Thyroid gland (tissue), 4 donors: Measurements from ENCODE around the gene MAF. TPM values are rescaled to one million over a fixed set of nuclear protein-coding genes. Genes with fewer than 3 reads are reported as not detected.

Experiments used
- DNase-seq, 2 donors: peaks; one replicate each; pipeline ENCODE4 v3.0.0-alpha.2; 2019
- H3K27ac ChIP-seq, 3 donors: fragments of 200-600 bp; sonication (generic); 1 replicate in 2 of 3; 2 replicates in 1 of 3; pipeline ENCODE4 v1.5.1; 2016 to 2019; ENCODE audit warnings: mild to moderate bottlenecking in 1 of 3, moderate library complexity in 1 of 3
- H3K27me3 ChIP-seq: fragments of 200-600 bp; sonication (generic); one replicate; pipeline ENCODE4 v1.5.1; 2019
- H3K36me3 ChIP-seq, 2 donors: fragments of 200-600 bp; sonication (generic); one replicate each; pipeline ENCODE4 v1.5.1; 2016 to 2019
- H3K4me1 ChIP-seq, 2 donors: fragments of 200-600 bp; sonication (generic); one replicate each; pipeline ENCODE4 v1.5.1; 2017 to 2019
- H3K4me3 ChIP-seq, 3 donors: fragments of 200-600 bp; sonication (generic); replicated peaks in 1 of 3; 1 replicate in 2 of 3; 2 replicates in 1 of 3; pipeline ENCODE4 v1.5.1; 2016; ENCODE audit warnings: mild to moderate bottlenecking in 1 of 3
- H3K9me3 ChIP-seq: fragments of 200-600 bp; sonication (generic); one replicate; pipeline ENCODE4 v1.5.1; 2017
- POLR2A ChIP-seq, 2 donors: fragments of 450-650 bp; IDR thresholded peaks; one replicate each; pipeline ENCODE4 v1.6.1; 2017; ENCODE audit warnings: antibody characterized with exemption in 2 of 2, mild to moderate bottlenecking in 2 of 2, moderate library complexity in 1 of 2
- WGBS, 2 donors: methylation state at CpG; one replicate each; pipeline ENCODE4 v1.1.5; 2017; 5-methylcytosine and 5-hydroxymethylcytosine counted together
- intact Hi-C: fragments of 100-400 bp; cut with DNase I; formaldehyde crosslinking; loops from one replicate; pipeline ENCODE4 v1.15.1; 2023
- total RNA-seq, 4 donors: library from RNA; depleted of rRNA; stranded (reverse); fragments of >200 nt; gene quantifications; one replicate each; pipeline ENCODE4 v1.2.3, GENCODE V29; 2016
- TF ChIP-seq, protein P1 (sequence below), 6 experiments: fragments of 200-600 bp in 3 of 6; fragments of 450-650 bp in 3 of 6; sonication (generic) in 3 of 6; IDR thresholded peaks; one replicate each; pipeline ENCODE4 v1.5.1; 2016 to 2019; ENCODE audit warnings: antibody characterized with exemption in 6 of 6, mild to moderate bottlenecking in 2 of 6, inconsistent platforms in 1 of 6, moderate library complexity in 1 of 6

The MAF gene
- total RNA-seq, 4 donors from 2014 or later, result 59.7 to 158 (median 67.1) TPM

DNA sequence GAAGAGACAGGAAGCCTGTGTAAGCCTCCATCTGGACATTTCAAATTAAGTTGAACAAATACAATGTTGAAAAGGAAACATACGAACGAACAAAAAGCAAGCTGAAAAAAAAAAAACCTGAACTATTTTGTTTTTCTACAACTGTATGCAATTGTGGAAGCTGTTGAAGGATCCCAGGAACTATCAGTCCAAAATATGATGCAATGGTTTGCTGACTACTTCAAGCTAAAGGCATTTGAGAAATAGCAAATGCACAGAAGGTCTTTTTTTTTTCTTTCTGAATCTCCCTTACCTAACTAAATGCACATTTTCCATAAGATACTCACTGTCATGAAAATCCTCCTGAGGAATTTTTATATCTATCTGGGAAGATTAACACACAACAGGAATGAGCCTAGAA, 40.2 kb downstream of the MAF start:
- 76 to 77% methylated on average over 2 of the region's 2 CpGs for WGBS, 2 donors
- Histone ChIP-seq H3K27ac (no peak overlapping the region), H3K4me3 (no peak overlapping the region), H3K36me3 (no peaks in the 10 kb centered on the region), H3K4me1 (no peaks in the 10 kb centered on the region), H3K9me3 (no peaks in the 10 kb centered on the region), H3K27me3 (no peaks in the 10 kb centered on the region)
- no peak for TF ChIP-seq POLR2A (IDR thresholded peaks at IDR 0.05)
- TF ChIP-seq, protein P1, sequence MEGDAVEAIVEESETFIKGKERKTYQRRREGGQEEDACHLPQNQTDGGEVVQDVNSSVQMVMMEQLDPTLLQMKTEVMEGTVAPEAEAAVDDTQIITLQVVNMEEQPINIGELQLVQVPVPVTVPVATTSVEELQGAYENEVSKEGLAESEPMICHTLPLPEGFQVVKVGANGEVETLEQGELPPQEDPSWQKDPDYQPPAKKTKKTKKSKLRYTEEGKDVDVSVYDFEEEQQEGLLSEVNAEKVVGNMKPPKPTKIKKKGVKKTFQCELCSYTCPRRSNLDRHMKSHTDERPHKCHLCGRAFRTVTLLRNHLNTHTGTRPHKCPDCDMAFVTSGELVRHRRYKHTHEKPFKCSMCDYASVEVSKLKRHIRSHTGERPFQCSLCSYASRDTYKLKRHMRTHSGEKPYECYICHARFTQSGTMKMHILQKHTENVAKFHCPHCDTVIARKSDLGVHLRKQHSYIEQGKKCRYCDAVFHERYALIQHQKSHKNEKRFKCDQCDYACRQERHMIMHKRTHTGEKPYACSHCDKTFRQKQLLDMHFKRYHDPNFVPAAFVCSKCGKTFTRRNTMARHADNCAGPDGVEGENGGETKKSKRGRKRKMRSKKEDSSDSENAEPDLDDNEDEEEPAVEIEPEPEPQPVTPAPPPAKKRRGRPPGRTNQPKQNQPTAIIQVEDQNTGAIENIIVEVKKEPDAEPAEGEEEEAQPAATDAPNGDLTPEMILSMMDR (IDR thresholded peaks at IDR 0.05), result no peak
- DNase-seq, result no peak
- intact Hi-C loops, result no loop called here

GRCh38 chr16:79559532-79559931, 41.0 kb downstream of the MAF start:
- TF ChIP-seq, protein P1 (IDR thresholded peaks at IDR 0.05), result no peak
- no peak for TF ChIP-seq POLR2A (IDR thresholded peaks at IDR 0.05)
- Histone ChIP-seq H3K4me3 (no peak overlapping the region), H3K9me3 (no peaks in the 10 kb centered on the region), H3K27me3 (no peaks in the 10 kb centered on the region), H3K27ac (no peak overlapping the region), H3K4me1 (no peaks in the 10 kb centered on the region), H3K36me3 (no peaks in the 10 kb centered on the region)
- 92 to 98% methylated on average over 1 of the region's 1 CpG for WGBS, 2 donors
- intact Hi-C loops, result no loop called here
- no peak for DNase-seq

GRCh38 chr16:79557421-79557820, 43.1 kb downstream of the MAF start:
- WGBS, 2 donors, result 75 to 78% methylated on average over 3 of the region's 3 CpGs
- H3K36me3 ChIP-seq, result no peaks in the 10 kb centered on the region
- no peak for DNase-seq
- no peak overlapping the region for H3K4me3 ChIP-seq
- no peaks in the 10 kb centered on the region for H3K4me1 ChIP-seq
- no peak for TF ChIP-seq POLR2A (IDR thresholded peaks at IDR 0.05)
- TF ChIP-seq, protein P1 (IDR thresholded peaks at IDR 0.05), result no peak
- intact Hi-C loops, result no loop called here
- H3K9me3 ChIP-seq, result no peaks in the 10 kb centered on the region
- H3K27me3 ChIP-seq, result no peaks in the 10 kb centered on the region
- H3K27ac ChIP-seq, result no peak overlapping the region

GRCh38 chr16:79554912-79555311, 45.6 kb downstream of the MAF start:
- intact Hi-C loops, result no loop called here
- Histone ChIP-seq H3K27ac (no peak overlapping the region), H3K9me3 (no peaks in the 10 kb centered on the region), H3K36me3 (no peaks in the 10 kb centered on the region), H3K27me3 (no peaks in the 10 kb centered on the region), H3K4me1 (no peaks in the 10 kb centered on the region), H3K4me3 (no peak overlapping the region)
- no peak for DNase-seq
- TF ChIP-seq, protein P1 (IDR thresholded peaks at IDR 0.05), result no peak
- no peak for TF ChIP-seq POLR2A (IDR thresholded peaks at IDR 0.05)

GRCh38 chr16:79550373-79550772, 50.2 kb downstream of the MAF start:
- no peak for DNase-seq
- Histone ChIP-seq H3K36me3 (no peaks in the 10 kb centered on the region), H3K4me1 (no peaks in the 10 kb centered on the region), H3K4me3 (no peak overlapping the region), H3K27ac (no peak overlapping the region), H3K27me3 (no peaks in the 10 kb centered on the region), H3K9me3 (no peaks in the 10 kb centered on the region)
- 89 to 100% methylated on average over 2 of the region's 2 CpGs for WGBS, 2 donors
- TF ChIP-seq, protein P1 (IDR thresholded peaks at IDR 0.05), result no peak
- no peak for TF ChIP-seq POLR2A (IDR thresholded peaks at IDR 0.05)
- intact Hi-C loops, result no loop called here
